GM23338 (cell line): Measurements from ENCODE around the gene HSD11B2. TPM values are rescaled to one million over a fixed set of nuclear protein-coding genes. Genes with fewer than 3 reads are reported as not detected.

Source experiments
- ATAC-seq: fragments of 200-7000 bp; cut with Tn5 transposase; 3 replicates; pipeline ENCODE4 v1.9.1; 2020
- DNase-seq: peaks from one replicate; pipeline ENCODE4 v3.0.0-alpha.2; 2015; ENCODE audit warnings: low spot score
- H2AFZ ChIP-seq: fragments of 200-600 bp; sonication (generic); 2 replicates; pipeline ENCODE4 v1.8.0; 2016; ENCODE audit warnings: antibody characterized with exemption, mild to moderate bottlenecking, moderate library complexity
- H3F3A ChIP-seq: fragments of 200-600 bp; sonication (generic); replicated peaks from 2 replicates; pipeline ENCODE4 v1.8.0; 2017; ENCODE audit warnings: antibody characterized with exemption, mixed run types, low read depth
- H3K27ac ChIP-seq: fragments of 200-600 bp; sonication (generic); 2 replicates; pipeline ENCODE4 v1.6.1; 2016; ENCODE audit warnings: low read depth
- H3K27me3 ChIP-seq: fragments of 200-600 bp; sonication (generic); 2 replicates; pipeline ENCODE4 v1.8.0; 2016; ENCODE audit warnings: mild to moderate bottlenecking, mixed run types, moderate library complexity; ENCODE audit not compliant: insufficient read depth
- H3K36me3 ChIP-seq: fragments of 200-600 bp; sonication (generic); 2 replicates; pipeline ENCODE4 v1.8.0; 2016; ENCODE audit warnings: mild to moderate bottlenecking; ENCODE audit not compliant: insufficient read depth
- H3K4me1 ChIP-seq: fragments of 200-600 bp; sonication (generic); 2 replicates; pipeline ENCODE4 v1.8.0; 2016; ENCODE audit warnings: mild to moderate bottlenecking, moderate library complexity; ENCODE audit not compliant: insufficient read depth
- H3K4me2 ChIP-seq: fragments of 200-600 bp; sonication (generic); 2 replicates; pipeline ENCODE4 v1.7.1; 2017; ENCODE audit warnings: mixed run types
- H3K4me3 ChIP-seq: fragments of 200-600 bp; sonication (generic); 2 replicates; pipeline ENCODE4 v1.6.1; 2016; ENCODE audit warnings: mixed run types
- H3K79me2 ChIP-seq: fragments of 200-600 bp; sonication (generic); replicated peaks from 2 replicates; pipeline ENCODE4 v1.8.0; 2017; ENCODE audit warnings: mild to moderate bottlenecking; ENCODE audit not compliant: insufficient read depth
- H3K9me2 ChIP-seq: fragments of 200-600 bp; sonication (generic); 2 replicates; pipeline ENCODE4 v1.8.0; 2017; ENCODE audit not compliant: insufficient read depth
- H4K20me1 ChIP-seq: fragments of 200-600 bp; sonication (generic); replicated peaks from 2 replicates; pipeline ENCODE4 v1.8.0; 2017; ENCODE audit warnings: mild to moderate bottlenecking; ENCODE audit not compliant: insufficient read depth
- H3K27ac Mint-ChIP-seq: 2 replicates; pipeline ENCODE4 v1.8.0; 2020; ENCODE audit warnings: inconsistent platforms, mild to moderate bottlenecking, moderate library complexity, mixed read lengths
- H3K27me3 Mint-ChIP-seq: 3 replicates; pipeline ENCODE4 v1.8.0; 2022; ENCODE audit warnings: low read depth, mild to moderate bottlenecking, moderate library complexity, mixed read lengths, inconsistent platforms; ENCODE audit not compliant: insufficient read depth, poor library complexity
- H3K36me3 Mint-ChIP-seq: 3 replicates; pipeline ENCODE4 v1.8.0; 2021; ENCODE audit warnings: low read depth, mild to moderate bottlenecking, inconsistent platforms, moderate library complexity, mixed read lengths
- H3K4me1 Mint-ChIP-seq: 3 replicates; pipeline ENCODE4 v1.8.0; 2020; ENCODE audit warnings: mild to moderate bottlenecking, inconsistent platforms, mixed read lengths
- H3K4me3 Mint-ChIP-seq: 3 replicates; pipeline ENCODE4 v1.8.0; 2021; ENCODE audit warnings: moderate library complexity, mild to moderate bottlenecking, inconsistent platforms, mixed read lengths
- H3K9me3 Mint-ChIP-seq: 3 replicates; pipeline ENCODE4 v1.8.0; 2020; ENCODE audit warnings: moderate library complexity, mild to moderate bottlenecking, inconsistent platforms, mixed read lengths
- ETS1 ChIP-seq: IDR thresholded peaks from 2 replicates; pipeline ENCODE4 v1.6.1; 2016; ENCODE audit warnings: antibody characterized with exemption
- STAT1 ChIP-seq: IDR thresholded peaks from one replicate; pipeline ENCODE4 v1.6.1; 2016; ENCODE audit warnings: antibody characterized with exemption; ENCODE audit not compliant: unreplicated experiment
- polyA plus RNA-seq: library from polyadenylated mRNA; unstranded; fragments of >200 nt; fragmentation: Nextera tagmentation; extraction: Ambion mirVana; gene quantifications from 2 replicates; pipeline ENCODE4 v1.2.1, GENCODE V29; 2016
- total RNA-seq: library from RNA; depleted of rRNA; stranded (reverse); fragments of >200 nt; shearing (Covaris generic); gene quantifications from 2 replicates; pipeline ENCODE4 v1.2.3, GENCODE V29; 2014
- TF ChIP-seq, protein P1 (sequence below): fragments of 250-450 bp; sonication (Bioruptor Pico); IDR thresholded peaks from 2 replicates; pipeline ENCODE4 v1.5.0; 2020; ENCODE audit warnings: mild to moderate bottlenecking, moderate library complexity
- TF ChIP-seq, protein P2 (sequence below), 2 experiments: fragments of 200-600 bp in 1 of 2; sonication (generic) in 1 of 2; conservative IDR thresholded peaks; 2 replicates each; pipeline versions ENCODE4 v1.5.1 to v1.6.1; 2016 to 2017; ENCODE audit warnings: antibody characterized with exemption in 2 of 2, low read depth in 2 of 2, mild to moderate bottlenecking in 2 of 2, moderate library complexity in 1 of 2

Gene HSD11B2
- total and polyA plus RNA-seq, 2 experiments from 2014 or later: 14.8 to 23.0 TPM

DNA sequence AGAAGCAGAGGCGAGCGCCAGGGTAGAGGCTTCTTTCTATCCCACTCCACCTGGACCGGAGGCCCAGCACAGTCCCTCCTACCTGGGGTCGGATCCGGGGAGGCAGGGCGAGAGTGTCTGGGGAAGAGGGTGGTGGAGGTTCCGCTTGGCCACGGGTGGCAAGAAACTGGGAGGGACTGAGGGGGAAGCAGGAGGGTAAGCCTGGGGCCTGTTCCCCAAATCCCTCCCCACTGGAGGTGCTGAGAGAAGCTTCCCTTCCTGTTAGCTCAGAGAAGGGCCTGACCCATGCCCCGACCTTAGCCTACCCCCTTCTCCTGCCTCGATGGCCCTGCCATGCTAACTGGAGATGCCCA, 35.8 kb upstream of the HSD11B2 start:
- peaks cover 34% of the 10 kb centered on the region for H3K4me1 ChIP-seq
- H3K27me3 Mint-ChIP-seq: peaks cover 57% of the 10 kb centered on the region
- DNase-seq (no peak), ATAC-seq (no peak)
- H3K9me3 Mint-ChIP-seq: no peaks in the 10 kb centered on the region
- H3K27ac Mint-ChIP-seq: no peak overlapping the region
- H2AFZ ChIP-seq: peak overlapping the region; percentile 74; the same call in 1 of the 2 replicates
- H4K20me1 ChIP-seq: no peaks in the 10 kb centered on the region
- H3K4me2 ChIP-seq: peak overlapping the region; percentile 92
- no peaks in the 10 kb centered on the region for H3K36me3 Mint-ChIP-seq
- no peaks in the 10 kb centered on the region for H3K36me3 ChIP-seq
- H3K27ac ChIP-seq: no peak overlapping the region
- peaks cover 45% of the 10 kb centered on the region for H3K27me3 ChIP-seq
- H3K79me2 ChIP-seq: no peaks in the 10 kb centered on the region
- H3K4me3 ChIP-seq: peak overlapping the region; percentile 61
- H3K9me2 ChIP-seq: no peaks in the 10 kb centered on the region
- H3F3A ChIP-seq: 0 out of 2 replicates have a peak, but pooled peaks cover 10% of the 10 kb centered on the region
- H3K4me3 Mint-ChIP-seq: no peak overlapping the region
- peaks cover 21% of the 10 kb centered on the region for H3K4me1 Mint-ChIP-seq
- no peak for TF ChIP-seq STAT1
- TF ChIP-seq ETS1: no peak
- TF ChIP-seq, protein P1, sequence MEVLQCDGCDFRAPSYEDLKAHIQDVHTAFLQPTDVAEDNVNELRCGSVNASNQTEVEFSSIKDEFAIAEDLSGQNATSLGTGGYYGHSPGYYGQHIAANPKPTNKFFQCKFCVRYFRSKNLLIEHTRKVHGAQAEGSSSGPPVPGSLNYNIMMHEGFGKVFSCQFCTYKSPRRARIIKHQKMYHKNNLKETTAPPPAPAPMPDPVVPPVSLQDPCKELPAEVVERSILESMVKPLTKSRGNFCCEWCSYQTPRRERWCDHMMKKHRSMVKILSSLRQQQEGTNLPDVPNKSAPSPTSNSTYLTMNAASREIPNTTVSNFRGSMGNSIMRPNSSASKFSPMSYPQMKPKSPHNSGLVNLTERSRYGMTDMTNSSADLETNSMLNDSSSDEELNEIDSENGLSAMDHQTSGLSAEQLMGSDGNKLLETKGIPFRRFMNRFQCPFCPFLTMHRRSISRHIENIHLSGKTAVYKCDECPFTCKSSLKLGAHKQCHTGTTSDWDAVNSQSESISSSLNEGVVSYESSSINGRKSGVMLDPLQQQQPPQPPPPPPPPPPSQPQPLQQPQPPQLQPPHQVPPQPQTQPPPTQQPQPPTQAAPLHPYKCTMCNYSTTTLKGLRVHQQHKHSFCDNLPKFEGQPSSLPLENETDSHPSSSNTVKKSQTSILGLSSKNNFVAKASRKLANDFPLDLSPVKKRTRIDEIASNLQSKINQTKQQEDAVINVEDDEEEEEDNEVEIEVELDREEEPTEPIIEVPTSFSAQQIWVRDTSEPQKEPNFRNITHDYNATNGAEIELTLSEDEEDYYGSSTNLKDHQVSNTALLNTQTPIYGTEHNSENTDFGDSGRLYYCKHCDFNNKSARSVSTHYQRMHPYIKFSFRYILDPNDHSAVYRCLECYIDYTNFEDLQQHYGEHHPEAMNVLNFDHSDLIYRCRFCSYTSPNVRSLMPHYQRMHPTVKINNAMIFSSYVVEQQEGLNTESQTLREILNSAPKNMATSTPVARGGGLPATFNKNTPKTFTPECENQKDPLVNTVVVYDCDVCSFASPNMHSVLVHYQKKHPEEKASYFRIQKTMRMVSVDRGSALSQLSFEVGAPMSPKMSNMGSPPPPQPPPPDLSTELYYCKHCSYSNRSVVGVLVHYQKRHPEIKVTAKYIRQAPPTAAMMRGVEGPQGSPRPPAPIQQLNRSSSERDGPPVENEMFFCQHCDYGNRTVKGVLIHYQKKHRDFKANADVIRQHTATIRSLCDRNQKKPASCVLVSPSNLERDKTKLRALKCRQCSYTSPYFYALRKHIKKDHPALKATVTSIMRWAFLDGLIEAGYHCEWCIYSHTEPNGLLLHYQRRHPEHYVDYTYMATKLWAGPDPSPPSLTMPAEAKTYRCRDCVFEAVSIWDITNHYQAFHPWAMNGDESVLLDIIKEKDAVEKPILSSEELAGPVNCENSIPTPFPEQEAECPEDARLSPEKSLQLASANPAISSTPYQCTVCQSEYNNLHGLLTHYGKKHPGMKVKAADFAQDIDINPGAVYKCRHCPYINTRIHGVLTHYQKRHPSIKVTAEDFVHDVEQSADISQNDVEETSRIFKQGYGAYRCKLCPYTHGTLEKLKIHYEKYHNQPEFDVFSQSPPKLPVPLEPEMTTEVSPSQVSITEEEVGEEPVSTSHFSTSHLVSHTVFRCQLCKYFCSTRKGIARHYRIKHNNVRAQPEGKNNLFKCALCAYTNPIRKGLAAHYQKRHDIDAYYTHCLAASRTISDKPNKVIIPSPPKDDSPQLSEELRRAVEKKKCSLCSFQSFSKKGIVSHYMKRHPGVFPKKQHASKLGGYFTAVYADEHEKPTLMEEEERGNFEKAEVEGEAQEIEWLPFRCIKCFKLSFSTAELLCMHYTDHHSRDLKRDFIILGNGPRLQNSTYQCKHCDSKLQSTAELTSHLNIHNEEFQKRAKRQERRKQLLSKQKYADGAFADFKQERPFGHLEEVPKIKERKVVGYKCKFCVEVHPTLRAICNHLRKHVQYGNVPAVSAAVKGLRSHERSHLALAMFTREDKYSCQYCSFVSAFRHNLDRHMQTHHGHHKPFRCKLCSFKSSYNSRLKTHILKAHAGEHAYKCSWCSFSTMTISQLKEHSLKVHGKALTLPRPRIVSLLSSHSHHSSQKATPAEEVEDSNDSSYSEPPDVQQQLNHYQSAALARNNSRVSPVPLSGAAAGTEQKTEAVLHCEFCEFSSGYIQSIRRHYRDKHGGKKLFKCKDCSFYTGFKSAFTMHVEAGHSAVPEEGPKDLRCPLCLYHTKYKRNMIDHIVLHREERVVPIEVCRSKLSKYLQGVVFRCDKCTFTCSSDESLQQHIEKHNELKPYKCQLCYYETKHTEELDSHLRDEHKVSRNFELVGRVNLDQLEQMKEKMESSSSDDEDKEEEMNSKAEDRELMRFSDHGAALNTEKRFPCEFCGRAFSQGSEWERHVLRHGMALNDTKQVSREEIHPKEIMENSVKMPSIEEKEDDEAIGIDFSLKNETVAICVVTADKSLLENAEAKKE: no peak
- TF ChIP-seq, protein P2, sequence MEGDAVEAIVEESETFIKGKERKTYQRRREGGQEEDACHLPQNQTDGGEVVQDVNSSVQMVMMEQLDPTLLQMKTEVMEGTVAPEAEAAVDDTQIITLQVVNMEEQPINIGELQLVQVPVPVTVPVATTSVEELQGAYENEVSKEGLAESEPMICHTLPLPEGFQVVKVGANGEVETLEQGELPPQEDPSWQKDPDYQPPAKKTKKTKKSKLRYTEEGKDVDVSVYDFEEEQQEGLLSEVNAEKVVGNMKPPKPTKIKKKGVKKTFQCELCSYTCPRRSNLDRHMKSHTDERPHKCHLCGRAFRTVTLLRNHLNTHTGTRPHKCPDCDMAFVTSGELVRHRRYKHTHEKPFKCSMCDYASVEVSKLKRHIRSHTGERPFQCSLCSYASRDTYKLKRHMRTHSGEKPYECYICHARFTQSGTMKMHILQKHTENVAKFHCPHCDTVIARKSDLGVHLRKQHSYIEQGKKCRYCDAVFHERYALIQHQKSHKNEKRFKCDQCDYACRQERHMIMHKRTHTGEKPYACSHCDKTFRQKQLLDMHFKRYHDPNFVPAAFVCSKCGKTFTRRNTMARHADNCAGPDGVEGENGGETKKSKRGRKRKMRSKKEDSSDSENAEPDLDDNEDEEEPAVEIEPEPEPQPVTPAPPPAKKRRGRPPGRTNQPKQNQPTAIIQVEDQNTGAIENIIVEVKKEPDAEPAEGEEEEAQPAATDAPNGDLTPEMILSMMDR (conservative IDR thresholded peaks at IDR 0.05; ENCODE audit: low read depth in 2 of 2): no peak
